D721Med (cell line): ENCODE measurements around the gene SCIN.
"Not testable (repeated sequence)": the region's sequence is repeated elsewhere in the genome, so short reads cannot be mapped to it uniquely, and the experiment has no call there.

ENCODE experiments used
- DNase-seq: peaks from one replicate; pipeline ENCODE4 v3.0.0; 2011; ENCODE audit warnings: low spot score; ENCODE audit not compliant: insufficient read length
- FAIRE-seq: peaks from 2 replicates; lab custom pipeline; 2011; peaks lifted over from hg19 to GRCh38; lab: Jason Lieb, UNC
- CTCF ChIP-seq: IDR thresholded peaks from 2 replicates; pipeline ENCODE4 v1.5.1; 2012; ENCODE audit warnings: mild to moderate bottlenecking, control low read depth; ENCODE audit not compliant: insufficient read depth; ENCODE audit errors: missing control alignments

SCIN gene

GRCh38 chr7:12690041-12690878 is 119.7 kb downstream of the SCIN start:
- TF ChIP-seq CTCF, result no peak
- DNase-seq, result no peak
- no peak for FAIRE-seq

GRCh38 chr7:12691388-12691787 is 120.9 kb downstream of the SCIN start:
- DNase-seq, FAIRE-seq: not testable (repeated sequence)

GRCh38 chr7:12692035-12692434 is 121.5 kb downstream of the SCIN start:
- no peak for TF ChIP-seq CTCF
- no peak for FAIRE-seq
- DNase-seq, result no peak

- TF ChIP-seq CTCF, result no peak
- no peak for DNase-seq
- peak; percentile 70 for FAIRE-seq
These were observed 122.1 kb downstream of the SCIN start for GRCh38 chr7:12692479-12693259.

- FAIRE-seq (no peak), DNase-seq (no peak)
- TF ChIP-seq CTCF, result no peak
These were observed 124.3 kb downstream of the SCIN start for GRCh38 chr7:12694817-12695216.

- FAIRE-seq (no peak), DNase-seq (no peak)
- no peak for TF ChIP-seq CTCF
These were observed 125.4 kb downstream of the SCIN start for GRCh38 chr7:12695965-12696364.

- TF ChIP-seq CTCF, result no peak
- FAIRE-seq (no peak), DNase-seq (no peak)
These were observed 128.8 kb downstream of the SCIN start for GRCh38 chr7:12699299-12699698.
